B cell (primary cell): Measurements from ENCODE around the gene CLCN3. TPM values are rescaled to one million over a fixed set of nuclear protein-coding genes. Genes with fewer than 3 reads are reported as not detected.
"Not testable (repeated sequence)": the region's sequence is repeated elsewhere in the genome, so short reads cannot be mapped to it uniquely, and the experiment has no call there.

Experiments
- ATAC-seq: fragments of 200-7000 bp; cut with Tn5 transposase; one replicate; pipeline ENCODE4 v1.10.0; 2021; ENCODE audit warnings: low read depth, mild to moderate bottlenecking, moderate number of reproducible peaks, moderate library complexity
- CTCF ChIA-PET: fragments of 350-600 bp; sonication (Branson Sonifier 250); formaldehyde crosslinking; loops from one replicate; lab custom pipeline; 2021; ENCODE audit warnings: antibody characterized with exemption, inconsistent platforms; lab: Charles Lee
- POLR2A ChIA-PET: fragments of 350-600 bp; sonication (Branson Sonifier 250); formaldehyde crosslinking; loops from one replicate; lab custom pipeline; 2021; ENCODE audit warnings: antibody characterized with exemption; lab: Charles Lee
- DNase-seq: peaks from one replicate; pipeline ENCODE4 v3.0.0; 2013
- H2AFZ ChIP-seq: 2 replicates; pipeline ENCODE4 v1.6.1; 2012; ENCODE audit warnings: mild to moderate bottlenecking, low read depth, low read length; ENCODE audit not compliant: insufficient read depth, poor library complexity, severe bottlenecking
- H3K27ac ChIP-seq, 2 donors: 1 replicate in 1 of 2; 2 replicates in 1 of 2; pipeline ENCODE4 v1.5.1; 2012 to 2013; ENCODE audit warnings: low read length in 2 of 2, mild to moderate bottlenecking in 2 of 2, moderate library complexity in 1 of 2
- H3K27me3 ChIP-seq, 4 experiments: fragments of 200-600 bp in 1 of 4; sonication (generic) in 1 of 4; replicated peaks in 1 of 4; 1 replicate in 2 of 4; 2 replicates in 2 of 4; pipeline versions ENCODE4 v1.6.1 to v1.7.0; 2013 to 2016; ENCODE audit warnings: low read length in 3 of 4, mild to moderate bottlenecking in 2 of 4, mixed read lengths in 1 of 4, moderate library complexity in 1 of 4; ENCODE audit not compliant: insufficient read depth in 4 of 4, control insufficient read depth in 3 of 4; ENCODE audit errors: control extremely low read depth in 1 of 4
- H3K36me3 ChIP-seq, 2 experiments: replicated peaks in 1 of 2; 1 replicate in 1 of 2; 2 replicates in 1 of 2; pipeline versions ENCODE4 v1.6.1 to v1.7.1; 2013; ENCODE audit warnings: low read length in 1 of 2; ENCODE audit not compliant: insufficient read depth in 2 of 2, control insufficient read depth in 1 of 2; ENCODE audit errors: control extremely low read depth in 1 of 2, extremely low read depth in 1 of 2
- H3K4me1 ChIP-seq, 2 donors: fragments of 200-600 bp in 1 of 2; sonication (generic) in 1 of 2; 1 replicate in 1 of 2; 2 replicates in 1 of 2; pipeline versions ENCODE4 v1.5.1 to v1.6.1; 2013 to 2017; ENCODE audit warnings: low read length in 2 of 2; ENCODE audit not compliant: control insufficient read depth in 2 of 2, insufficient read depth in 2 of 2
- H3K4me2 ChIP-seq: replicated peaks from 2 replicates; pipeline ENCODE3; 2012; ENCODE audit warnings: mild to moderate bottlenecking, low read depth, low read length; ENCODE audit not compliant: poor library complexity, severe bottlenecking
- H3K4me3 ChIP-seq, 5 experiments: fragments of 200-600 bp in 1 of 5; sonication (generic) in 1 of 5; 1 replicate in 3 of 5; 2 replicates in 2 of 5; pipeline versions ENCODE4 v1.5.1 to v1.7.0; 2011 to 2016; ENCODE audit warnings: low read length in 4 of 5, mild to moderate bottlenecking in 4 of 5, low read depth in 2 of 5, control low read depth in 1 of 5, moderate library complexity in 1 of 5; ENCODE audit not compliant: insufficient read depth in 1 of 5; ENCODE audit errors: control extremely low read depth in 1 of 5, extremely low read depth in 1 of 5
- H3K79me2 ChIP-seq: fragments of 200-600 bp; sonication (generic); one replicate; pipeline ENCODE4 v1.6.0; 2016; ENCODE audit warnings: low read length; ENCODE audit not compliant: control insufficient read depth, insufficient read depth
- H3K9ac ChIP-seq: fragments of 200-600 bp; sonication (generic); 2 replicates; pipeline ENCODE4 v1.6.1; 2017; ENCODE audit warnings: mild to moderate bottlenecking, low read length, moderate library complexity
- H3K9me3 ChIP-seq, 3 donors: one replicate each; pipeline versions ENCODE4 v1.6.1 to v1.7.1; 2013; ENCODE audit warnings: low read length in 2 of 3; ENCODE audit not compliant: control insufficient read depth in 2 of 3, insufficient read depth in 1 of 3; ENCODE audit errors: control extremely low read depth in 1 of 3
- H4K20me1 ChIP-seq: 2 replicates; pipeline ENCODE4 v1.6.0; 2012; ENCODE audit warnings: mild to moderate bottlenecking, low read length; ENCODE audit not compliant: insufficient read depth, control insufficient read depth, poor library complexity, severe bottlenecking
- H3K27ac Mint-ChIP-seq: one replicate; pipeline ENCODE4 v1.8.0; 2021; ENCODE audit warnings: mixed read lengths
- H3K27me3 Mint-ChIP-seq: one replicate; pipeline ENCODE4 v1.8.0; 2021; ENCODE audit warnings: mixed read lengths
- H3K4me1 Mint-ChIP-seq: one replicate; pipeline ENCODE4 v1.8.0; 2021; ENCODE audit warnings: mixed read lengths
- H3K4me3 Mint-ChIP-seq: one replicate; pipeline ENCODE4 v1.8.0; 2021; ENCODE audit warnings: mixed read lengths
- H3K9me3 Mint-ChIP-seq: one replicate; pipeline ENCODE4 v1.8.0; 2022; ENCODE audit warnings: mixed read lengths; ENCODE audit not compliant: insufficient read depth
- CTCF ChIP-seq: fragments of 200-600 bp; IDR thresholded peaks from one replicate; pipeline ENCODE4 v1.8.0; 2022; ENCODE audit warnings: antibody characterized with exemption, mild to moderate bottlenecking
- EZH2 ChIP-seq: IDR thresholded peaks from 2 replicates; pipeline ENCODE4 v1.6.1; 2012; ENCODE audit warnings: borderline replicate concordance, low read depth, mild to moderate bottlenecking, moderate library complexity, low read length; ENCODE audit not compliant: insufficient read depth, poor library complexity, severe bottlenecking
- WGBS: methylation state at CpG from one replicate; pipeline ENCODE4 v1.1.5; 2013; ENCODE audit warnings: missing lambda C conversion rate; ENCODE audit not compliant: insufficient coverage; 5-methylcytosine and 5-hydroxymethylcytosine counted together
- intact Hi-C: fragments of 100-400 bp; cut with micrococcal nuclease; formaldehyde crosslinking; loops from one replicate; pipeline ENCODE4 v1.10.0; 2022
- polyA minus RNA-seq: library from RNA; depleted of rRNA, polyadenylated mRNA; stranded (reverse); fragments of >200 nt; gene quantifications from 2 replicates; pipeline ENCODE4 v1.2.3, GENCODE V29; 2012
- polyA plus RNA-seq: library from polyadenylated mRNA; depleted of rRNA; stranded (reverse); fragments of >200 nt; gene quantifications from 2 replicates; pipeline ENCODE4 v1.2.3, GENCODE V29; 2012
- total RNA-seq, 2 donors: library from RNA; stranded (reverse); fragments of 120-200 nt in 1 of 2; gene quantifications; 1 replicate in 1 of 2; 2 replicates in 1 of 2; pipeline versions ENCODE4 v1.2.3 to v1.2.4, GENCODE V29; 2013 to 2022

Gene CLCN3
- 32.7 and 34.9 TPM in 2 replicates for total RNA-seq
- 30.4 TPM for total RNA-seq (2013)
- 5.0 and 9.7 TPM in 2 replicates for polyA plus RNA-seq
- 6.9 and 9.7 TPM in 2 replicates for polyA minus RNA-seq

GRCh38 chr4:169619958-169620879 lies at the start of gene CLCN3:
Gene CLCN3 (plus strand): TSS chr4:169620578. CDS start chr4:169635929, 15,351 bp downstream.
- intact Hi-C loops = loop anchor here (1.0 to 10.0 kb wide), 7 partner anchors 8 to 1305 kb away; partner anchors contain the start of genes CBR4, DDX60, MFAP3L and NEK1
- ChIA-PET CTCF (interaction anchor here (0.8 to 1.9 kb wide), 5 partner anchors 8 to 609 kb away, joined by 3 to 8 read pairs (median 4); partner anchors contain the start of genes CBR4 and NEK1), POLR2A (interaction anchor here (0.6 to 1.5 kb wide), 2 partner anchors 40 to 147 kb away, joined by 5 to 7 read pairs; no protein-coding TSS in a partner anchor)
- no peaks in the 10 kb centered on the region for H3K27me3 Mint-ChIP-seq
- peak; percentile 93 for ATAC-seq
- peak within 1 kb of the TSS; percentile 61 to 100 (median 95) for H3K4me3 ChIP-seq
- peaks cover 18 to 23% of the 10 kb centered on the region in 2 donors for H3K4me1 ChIP-seq
- peak within 1 kb of the TSS; percentile 66 for H2AFZ ChIP-seq
- H3K9me3 Mint-ChIP-seq = no peaks in the 10 kb centered on the region
- H3K27ac ChIP-seq = peak within 1 kb of the TSS; percentile 98
- no peaks in the 10 kb centered on the region for H4K20me1 ChIP-seq
- H3K36me3 ChIP-seq = no peaks in the 10 kb centered on the region
- no peaks in the 10 kb centered on the region for H3K9me3 ChIP-seq
- peak within 1 kb of the TSS; percentile 100 for H3K27ac Mint-ChIP-seq
- peaks cover 39% of the 10 kb centered on the region for H3K4me1 Mint-ChIP-seq
- H3K27me3 ChIP-seq = no peaks in the 10 kb centered on the region
- peak within 1 kb of the TSS; percentile 95 for H3K9ac ChIP-seq
- under 1% methylated on average over 61 of the region's 67 CpGs for WGBS
- DNase-seq = peak; percentile 99
- no peak for TF ChIP-seq EZH2
- no peak for TF ChIP-seq CTCF
- H3K4me3 Mint-ChIP-seq = peak within 1 kb of the TSS; percentile 96
- peaks cover 44% of the 10 kb centered on the region for H3K79me2 ChIP-seq
- H3K4me2 ChIP-seq = peak within 1 kb of the TSS; percentile 79

GRCh38 chr4:169571012-169571411 lies 49.4 kb upstream of the CLCN3 start:
- H3K4me3 ChIP-seq, POLR2A ChIA-PET, H3K79me2 ChIP-seq, H3K27ac Mint-ChIP-seq, H3K4me2 ChIP-seq, H3K27me3 ChIP-seq, ATAC-seq, DNase-seq, intact Hi-C loops, H3K9ac ChIP-seq, H3K4me3 Mint-ChIP-seq, H3K36me3 ChIP-seq, H3K27me3 Mint-ChIP-seq, H3K27ac ChIP-seq, H4K20me1 ChIP-seq, H2AFZ ChIP-seq, H3K9me3 Mint-ChIP-seq: not testable (repeated sequence)
- H3K9me3 ChIP-seq = peaks cover 0 to 11% (median 0%) of the 10 kb centered on the region in 3 donors
- no CpG with 5 or more reads among the region's 3 CpGs for WGBS
- peaks cover 37% of the 10 kb centered on the region for H3K4me1 Mint-ChIP-seq
- CTCF ChIA-PET = interaction anchor here (0.7 kb wide), 1 partner anchor 559 kb away, joined by 3 read pairs; no protein-coding TSS in a partner anchor
- H3K4me1 ChIP-seq = peaks cover 17 to 21% of the 10 kb centered on the region in 2 donors
